Dermis lymphatic vessel endothelial cell (primary cell): ENCODE results near the gene CENPH. TPM values are rescaled to one million over a fixed set of nuclear protein-coding genes. Genes with fewer than 3 reads are reported as not detected.

Experiments
- total RNA-seq: library from RNA; depleted of rRNA; stranded (reverse); fragments of >200 nt; gene quantifications from 2 replicates; pipeline ENCODE4 v1.2.1, GENCODE V29; 2014

The CENPH gene, protein sequence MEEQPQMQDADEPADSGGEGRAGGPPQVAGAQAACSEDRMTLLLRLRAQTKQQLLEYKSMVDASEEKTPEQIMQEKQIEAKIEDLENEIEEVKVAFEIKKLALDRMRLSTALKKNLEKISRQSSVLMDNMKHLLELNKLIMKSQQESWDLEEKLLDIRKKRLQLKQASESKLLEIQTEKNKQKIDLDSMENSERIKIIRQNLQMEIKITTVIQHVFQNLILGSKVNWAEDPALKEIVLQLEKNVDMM
- total RNA-seq, result 2.9 and 6.7 TPM in 2 replicates

GRCh38 chr5:69189162-69190086 lies at the start of gene CENPH:
TSS of gene CENPH (plus strand) at chr5:69189583. CDS start at chr5:69189635, 52 bp downstream.

GRCh38 chr5:69166686-69167492 lies 22.5 kb upstream of the CENPH start, which contains the start of gene CCNB1:
TSS of gene CCNB1 (plus strand) at chr5:69167150. CDS start at chr5:69167263, 113 bp downstream.

GRCh38 chr5:69234457-69235268 lies 45.3 kb downstream of the CENPH start, which contains the start of gene CDK7:
TSS of gene CDK7 (plus strand) at chr5:69234886. CDS start at chr5:69234976, 90 bp downstream.

Other genes starting within 250 kb of the CENPH start
- 54.3 and 57.1 TPM in 2 replicates for gene SLC30A5, start 95.6 kb upstream of the CENPH start, total RNA-seq
- 26.8 and 27.2 TPM in 2 replicates for gene CCNB1, start 22.4 kb upstream of the CENPH start, total RNA-seq
- gene CDK7, start 45.3 kb downstream of the CENPH start, total RNA-seq, result 30.3 and 33.3 TPM in 2 replicates
- 3.7 and 5.8 TPM in 2 replicates for gene CCDC125, start 143.2 kb downstream of the CENPH start, total RNA-seq
- 22.5 and 27.1 TPM in 2 replicates for gene AK6, start 179.9 kb downstream of the CENPH start, total RNA-seq
- 67.9 and 72.6 TPM in 2 replicates for gene TAF9, start 179.9 kb downstream of the CENPH start, total RNA-seq
- 13.5 and 19.5 TPM in 2 replicates for gene RAD17, start 180.2 kb downstream of the CENPH start, total RNA-seq
- gene MARVELD2, start 225.5 kb downstream of the CENPH start, total RNA-seq, result 1.3 and 1.5 TPM in 2 replicates